Keratinocyte (primary cell): ENCODE results near the gene HIVEP2.

ENCODE experiments used
- CTCF ChIP-seq, 3 experiments: IDR thresholded peaks in 1 of 3; conservative IDR thresholded peaks in 1 of 3; optimal IDR thresholded peaks in 1 of 3; 2 replicates in 2 of 3; 3 replicates in 1 of 3; pipeline versions ENCODE3 to v1.5.1; 2011; ENCODE audit warnings: low read length in 3 of 3, mild to moderate bottlenecking in 3 of 3, moderate library complexity in 2 of 3, control low read depth in 1 of 3, inconsistent platforms in 1 of 3; ENCODE audit not compliant: insufficient read depth in 2 of 3; ENCODE audit errors: extremely low read depth in 1 of 3
- EZH2 ChIP-seq: IDR thresholded peaks from one replicate; pipeline ENCODE4 v1.6.1; 2012; ENCODE audit warnings: inconsistent platforms, mild to moderate bottlenecking, low read length, moderate library complexity

GRCh38 chr6:142761756-142762155 is 183.2 kb downstream of the HIVEP2 start:
- TF ChIP-seq CTCF (optimal IDR thresholded peaks at IDR 0.05 in 1 of 3, IDR thresholded peaks at IDR 0.05 in 1 of 3, conservative IDR thresholded peaks at IDR 0.05 in 1 of 3; ENCODE audit: extremely low read depth in 1 of 3, insufficient read depth in 2 of 3, low read length in 3 of 3), result no peak
- TF ChIP-seq EZH2, result no peak
